Measurements from ENCODE around the gene SF3A1.

The SF3A1 gene

GRCh38 chr22:30299322-30299721 is 57.4 kb downstream of the SF3A1 start:
- no peak for FAIRE-seq

- FAIRE-seq, result no peak
These were observed 58.5 kb downstream of the SF3A1 start for GRCh38 chr22:30297991-30298701.

GRCh38 chr22:30297276-30297990 is 59.3 kb downstream of the SF3A1 start:
- no peak for FAIRE-seq

GRCh38 chr22:30296833-30297232 is 59.9 kb downstream of the SF3A1 start:
- no peak for FAIRE-seq

- FAIRE-seq, result no peak
These were observed 60.4 kb downstream of the SF3A1 start for GRCh38 chr22:30296324-30296723.

GRCh38 chr22:30295576-30295975 is 61.1 kb downstream of the SF3A1 start:
- FAIRE-seq, result no peak

GRCh38 chr22:30294830-30295229 is 61.9 kb downstream of the SF3A1 start:
- no peak for FAIRE-seq

GRCh38 chr22:30294066-30294465 is 62.6 kb downstream of the SF3A1 start:
- no peak for FAIRE-seq

- no peak for FAIRE-seq
These were observed 63.7 kb downstream of the SF3A1 start for GRCh38 chr22:30293026-30293425.

- FAIRE-seq, result no peak
These were observed 64.4 kb downstream of the SF3A1 start for GRCh38 chr22:30292069-30292970.

GRCh38 chr22:30291058-30291892 is 65.4 kb downstream of the SF3A1 start:
- FAIRE-seq, result no peak

GRCh38 chr22:30290342-30291057 is 66.2 kb downstream of the SF3A1 start:
- FAIRE-seq, result no peak

- FAIRE-seq, result no peak
These were observed 66.7 kb downstream of the SF3A1 start for GRCh38 chr22:30289980-30290313.

GRCh38 chr22:30289141-30289979 is 67.3 kb downstream of the SF3A1 start, which contains the start of gene CASTOR1:
Gene CASTOR1, minus strand, starts transcription at chr22:30289505. Its CDS starts 8 bp downstream, at chr22:30289497.
- FAIRE-seq, result no peak

- FAIRE-seq, result no peak
These were observed 68.1 kb downstream of the SF3A1 start for GRCh38 chr22:30288419-30289140.

GRCh38 chr22:30287648-30288418 is 68.9 kb downstream of the SF3A1 start:
- peak; percentile 80 for FAIRE-seq

- no peak for FAIRE-seq
These were observed 69.7 kb downstream of the SF3A1 start for GRCh38 chr22:30286813-30287647.

GRCh38 chr22:30286331-30286730 is 70.4 kb downstream of the SF3A1 start:
- no peak for FAIRE-seq

All from endometrium (tissue), 2 donors.